GM19240 (cell line): Measurements from ENCODE around the gene SEMA3E.
"Not testable (repeated sequence)": the region's sequence is repeated elsewhere in the genome, so short reads cannot be mapped to it uniquely, and the experiment has no call there.

ENCODE experiments used
- DNase-seq: peaks from one replicate; pipeline ENCODE4 v3.0.0; 2011; ENCODE audit warnings: low spot score; ENCODE audit not compliant: insufficient read length

Gene SEMA3E

DNA sequence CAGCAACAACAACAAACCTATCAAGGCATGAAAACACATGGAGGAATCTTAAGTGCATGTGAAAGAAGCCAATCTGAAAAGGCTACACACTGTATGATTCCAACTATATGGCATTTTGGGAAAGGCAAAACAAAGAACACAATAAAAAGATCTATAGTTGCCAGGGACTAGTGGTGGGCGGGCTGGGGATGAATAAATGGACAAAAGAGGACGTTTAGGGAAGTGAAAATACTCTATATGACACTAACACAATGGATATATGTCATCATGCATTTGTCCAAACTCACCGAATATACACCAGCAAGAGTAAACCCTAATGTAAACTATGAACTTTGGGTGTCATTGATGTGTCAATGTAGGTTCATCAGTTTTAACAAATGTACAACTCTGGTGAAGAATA lies 89.1 kb downstream of the SEMA3E start:
- DNase-seq, result no peak

DNA sequence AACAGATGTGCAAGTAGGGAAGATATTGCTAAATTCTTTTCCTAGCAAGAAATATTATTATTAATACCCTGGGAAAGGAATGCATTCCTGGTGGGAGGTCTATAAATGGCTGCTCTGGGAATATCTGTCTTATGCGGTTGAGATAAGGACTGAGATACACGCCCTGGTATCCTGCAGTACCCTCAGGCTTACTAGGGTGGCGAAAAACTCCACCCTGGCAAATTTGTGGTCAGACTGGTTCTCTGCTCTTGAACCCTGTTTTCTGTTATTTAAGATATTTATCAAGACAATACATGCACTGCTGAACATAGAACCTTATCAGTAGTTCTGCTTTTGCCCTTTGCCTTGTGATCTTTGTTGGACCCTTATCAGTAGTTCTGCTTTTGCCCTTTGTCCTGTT lies 96.4 kb downstream of the SEMA3E start:
- DNase-seq, result not testable (repeated sequence)

GRCh38 chr7:83550100-83550499 lies 98.8 kb downstream of the SEMA3E start:
- no peak for DNase-seq

GRCh38 chr7:83548250-83548649 lies 100.7 kb downstream of the SEMA3E start:
- DNase-seq, result no peak

- no peak for DNase-seq
Observed at GRCh38 chr7:83547526-83547925, 101.4 kb downstream of the SEMA3E start.

- DNase-seq, result no peak
Observed at GRCh38 chr7:83546586-83546985, 102.4 kb downstream of the SEMA3E start.

DNA sequence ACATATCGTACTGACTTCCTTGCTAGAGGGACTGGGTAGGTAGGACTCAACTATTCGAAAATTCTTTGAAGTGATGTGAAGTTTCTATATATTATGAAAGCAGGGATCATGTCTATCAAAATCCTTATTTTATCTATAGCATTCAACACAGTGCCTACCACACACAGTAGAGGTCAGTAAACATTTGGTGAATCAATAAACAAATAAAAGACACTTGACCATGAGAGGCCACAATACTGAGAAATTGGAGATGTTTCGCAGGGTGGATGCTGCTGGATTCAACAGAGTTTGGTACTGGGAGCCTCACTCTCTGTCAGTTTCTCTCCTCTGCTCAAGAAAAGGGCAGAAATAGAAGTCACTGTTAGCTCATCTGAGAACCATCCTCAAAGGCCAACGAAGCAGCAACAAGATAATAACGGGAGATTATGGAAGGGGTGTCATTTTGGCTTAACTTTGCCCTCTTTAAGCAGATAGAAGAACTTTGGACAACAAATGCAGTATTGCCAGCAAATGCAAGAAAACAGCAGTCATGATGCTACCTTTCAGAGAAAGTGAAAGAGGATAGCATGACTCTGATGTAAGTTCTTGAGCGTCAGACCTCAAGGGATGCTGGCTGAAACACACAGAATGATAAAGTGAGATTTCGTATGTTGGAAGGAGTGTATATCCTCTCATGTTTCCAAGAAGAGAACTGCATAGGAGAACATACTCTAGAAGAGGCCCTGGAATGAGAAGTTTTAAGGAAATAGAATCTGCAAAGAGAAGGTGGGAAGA lies 107.6 kb downstream of the SEMA3E start:
- no peak for DNase-seq

GRCh38 chr7:83534488-83534887 lies 114.5 kb downstream of the SEMA3E start:
- no peak for DNase-seq

- no peak for DNase-seq
Observed at GRCh38 chr7:83532219-83532618, 116.7 kb downstream of the SEMA3E start.

GRCh38 chr7:83531766-83532165 lies 117.2 kb downstream of the SEMA3E start:
- DNase-seq, result no peak

DNA sequence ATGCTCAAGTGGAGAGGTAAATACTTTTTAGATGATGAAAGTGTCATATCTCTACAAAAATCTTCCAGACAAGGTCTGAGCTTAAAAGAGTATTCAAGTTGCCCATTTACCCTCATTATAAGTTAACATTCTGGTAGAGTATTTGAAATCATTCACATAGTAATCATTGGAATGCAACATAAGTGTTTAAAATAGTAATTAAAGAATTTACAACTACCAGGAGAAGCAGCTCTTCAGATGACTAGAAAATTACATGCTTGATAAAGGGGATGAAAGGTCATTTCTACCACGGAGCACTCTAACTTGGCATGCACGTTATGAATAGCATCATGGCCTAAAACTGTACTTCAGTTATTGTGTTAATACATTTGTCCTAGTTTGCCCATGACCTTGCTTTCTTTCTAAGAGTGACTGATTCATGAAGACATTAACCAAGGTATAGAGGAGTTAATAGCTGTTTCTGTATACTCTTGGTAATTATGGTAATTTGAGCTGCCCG lies 120.0 kb downstream of the SEMA3E start:
- no peak for DNase-seq

- no peak for DNase-seq
Observed at GRCh38 chr7:83524277-83525075, 124.5 kb downstream of the SEMA3E start.

- DNase-seq, result no peak
Observed at GRCh38 chr7:83520726-83521125, 128.2 kb downstream of the SEMA3E start.

GRCh38 chr7:83519240-83519639 lies 129.7 kb downstream of the SEMA3E start:
- no peak for DNase-seq

GRCh38 chr7:83517035-83517700 lies 131.8 kb downstream of the SEMA3E start:
- no peak for DNase-seq

DNA sequence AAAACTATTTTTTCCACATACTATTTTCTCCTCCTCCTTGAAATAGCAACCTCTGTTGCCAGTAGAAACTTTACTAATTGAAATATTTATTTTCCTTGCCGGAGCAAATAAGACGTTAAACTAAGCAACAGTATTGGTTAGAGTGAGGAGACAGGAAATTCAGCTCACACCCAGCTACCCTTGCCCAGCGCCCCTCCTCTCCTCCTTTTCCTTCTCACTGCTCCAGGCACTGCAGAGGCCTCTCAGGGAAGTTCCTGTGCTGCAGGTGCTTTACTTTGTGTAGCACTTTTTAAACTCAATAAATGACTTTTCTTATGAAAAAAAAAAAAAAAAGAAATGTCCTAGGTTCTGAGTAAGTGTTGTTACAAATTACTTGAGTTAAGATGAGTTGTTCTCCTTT lies 134.0 kb downstream of the SEMA3E start:
- no peak for DNase-seq

- DNase-seq, result no peak
Observed at GRCh38 chr7:83509255-83510021, 139.5 kb downstream of the SEMA3E start.

DNA sequence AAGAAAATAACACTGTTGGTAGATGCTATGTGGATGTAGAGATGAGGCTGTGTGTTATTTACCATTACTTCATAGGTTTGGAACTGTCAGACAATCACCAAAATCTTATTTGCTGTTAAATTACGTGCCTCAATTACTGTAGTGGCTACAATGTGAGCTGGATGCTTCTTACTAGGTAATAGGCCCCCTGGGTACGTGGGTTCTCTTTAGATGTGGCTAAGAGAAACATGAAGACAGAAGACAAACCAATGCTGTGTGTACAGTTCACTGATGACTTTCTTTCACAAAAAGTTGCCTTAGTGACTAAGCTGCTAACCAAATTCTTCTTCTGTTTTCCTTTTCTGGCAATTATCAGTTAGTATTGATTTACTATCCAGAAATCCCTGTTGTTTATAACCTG lies 144.6 kb downstream of the SEMA3E start:
- no peak for DNase-seq

DNA sequence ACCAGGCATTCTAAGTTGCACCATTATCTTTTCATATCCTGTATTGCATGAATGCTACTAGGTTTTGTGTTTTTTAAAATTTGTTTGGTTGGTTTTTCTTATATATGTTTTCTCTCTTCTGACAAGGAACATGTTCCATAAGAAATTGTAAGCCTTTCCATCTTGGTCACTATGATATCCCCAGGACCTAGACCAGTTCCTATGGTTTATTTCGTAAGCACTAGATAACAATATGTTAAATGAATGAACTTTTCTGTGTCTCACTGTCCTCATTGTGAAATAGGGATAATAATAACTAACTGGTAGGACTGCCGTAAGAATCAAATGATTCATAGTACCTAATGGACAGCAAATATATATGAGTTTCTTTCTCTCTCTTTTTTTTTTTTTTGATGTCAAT lies 146.3 kb downstream of the SEMA3E start:
- no peak for DNase-seq

GRCh38 chr7:83494683-83495082 lies 154.3 kb downstream of the SEMA3E start:
- DNase-seq, result no peak

DNA sequence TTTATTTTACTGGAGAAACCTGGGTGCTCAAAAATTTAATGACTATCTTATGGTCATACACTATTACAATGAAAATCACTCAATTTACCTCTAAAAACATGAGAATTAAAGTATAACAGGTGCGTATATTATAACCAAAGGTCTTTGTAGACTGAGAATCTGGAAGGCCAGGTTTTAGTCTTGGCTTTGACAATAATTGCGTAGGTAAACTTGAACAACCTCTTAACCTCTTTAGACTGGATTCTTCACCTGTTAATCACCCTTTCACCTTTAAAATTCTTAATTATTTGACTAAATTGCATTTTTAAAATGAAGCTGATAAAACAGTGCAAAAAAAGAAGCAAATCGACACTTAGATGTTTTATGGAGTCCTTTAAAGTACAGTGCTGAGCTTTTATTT lies 156.1 kb downstream of the SEMA3E start:
- DNase-seq, result no peak
